ENCODE data around the gene VAPB.

Gene VAPB

GRCh38 chr20:58438970-58439808 is 50.2 kb downstream of the VAPB start:
- no peak for DNase-seq

GRCh38 chr20:58440021-58440767 is 51.2 kb downstream of the VAPB start:
- no peak for DNase-seq

- no peak for DNase-seq
These were observed 52.7 kb downstream of the VAPB start for GRCh38 chr20:58441723-58442122.

GRCh38 chr20:58444746-58445255 is 55.8 kb downstream of the VAPB start:
- no peak for DNase-seq

GRCh38 chr20:58446264-58446959 is 57.4 kb downstream of the VAPB start:
- DNase-seq = no peak

GRCh38 chr20:58446960-58447265 is 57.9 kb downstream of the VAPB start:
- no peak for DNase-seq

- DNase-seq = peak; percentile 47
These were observed 58.7 kb downstream of the VAPB start for GRCh38 chr20:58447511-58448391.

GRCh38 chr20:58448958-58449357 is 59.9 kb downstream of the VAPB start:
- no peak for DNase-seq

- no peak for DNase-seq
These were observed 60.7 kb downstream of the VAPB start for GRCh38 chr20:58449681-58450221.

- DNase-seq = no peak
These were observed 61.2 kb downstream of the VAPB start for GRCh38 chr20:58450254-58450653.

- no peak for DNase-seq
These were observed 63.7 kb downstream of the VAPB start for GRCh38 chr20:58452667-58453255.

GRCh38 chr20:58453391-58453790 is 64.4 kb downstream of the VAPB start:
- no peak for DNase-seq

- no peak for DNase-seq
These were observed 65.4 kb downstream of the VAPB start for GRCh38 chr20:58454460-58454859.

- DNase-seq = no peak
These were observed 68.2 kb downstream of the VAPB start for GRCh38 chr20:58457083-58457695.

- DNase-seq = no peak
These were observed 69.5 kb downstream of the VAPB start for GRCh38 chr20:58458342-58459057.

GRCh38 chr20:58459058-58459750 is 70.2 kb downstream of the VAPB start:
- no peak for DNase-seq

GRCh38 chr20:58461104-58461503 is 72.1 kb downstream of the VAPB start:
- no peak for DNase-seq

GRCh38 chr20:58461899-58462298 is 72.9 kb downstream of the VAPB start:
- DNase-seq = no peak

- no peak for DNase-seq
These were observed 74.2 kb downstream of the VAPB start for GRCh38 chr20:58463256-58463655.

- no peak for DNase-seq
These were observed 75.8 kb downstream of the VAPB start for GRCh38 chr20:58464838-58465237.

Data from CD4-positive, alpha-beta T cell treated with Interleukin-4 for 4 hours (primary cell).